Camera-type eye (tissue), 1 donor: Measurements from ENCODE around the gene OR51I2. TPM values are rescaled to one million over a fixed set of nuclear protein-coding genes. Genes with fewer than 3 reads are reported as not detected.

Experiments
- total RNA-seq: library from RNA; depleted of rRNA; stranded (reverse); fragments of >200 nt; gene quantifications from one replicate; pipeline ENCODE4 v1.2.3, GENCODE V29; 2014

OR51I2 gene
- not detected for total RNA-seq

GRCh38 chr11:5449023-5449422 lies at the start of gene OR51I2:
OR51I2 (plus strand) TSS chr11:5449323; CDS start chr11:5453489, 4,166 bp downstream.

GRCh38 chr11:5421811-5422210 lies 27.3 kb upstream of the OR51I2 start, which contains the start of gene OR51Q1:
OR51Q1 (plus strand) TSS chr11:5422111; CDS start chr11:5422201, 90 bp downstream.

GRCh38 chr11:5441414-5441813 lies 7.7 kb upstream of the OR51I2 start, which contains the start of gene OR51I1:
OR51I1 (minus strand) TSS chr11:5441514; CDS start chr11:5441514, 0 bp downstream.

GRCh38 chr11:5488385-5488784 lies 39.3 kb downstream of the OR51I2 start, which contains the start of gene OR52D1:
OR52D1 (plus strand) TSS chr11:5488685; CDS start chr11:5488707, 22 bp downstream.

Other genes starting within 250 kb of the OR51I2 start
- gene OR51V1, start 248.6 kb upstream of the OR51I2 start, total RNA-seq = not detected
- 165 TPM for gene HBB, start 222.3 kb upstream of the OR51I2 start, total RNA-seq
- gene HBD, start 214.8 kb upstream of the OR51I2 start, total RNA-seq = not detected
- gene HBG1, start 199.5 kb upstream of the OR51I2 start, total RNA-seq = 6.3 TPM
- gene HBG2, start 194.5 kb upstream of the OR51I2 start, total RNA-seq = 1,428 TPM
- 1.5 TPM for gene HBE1, start 179.4 kb upstream of the OR51I2 start, total RNA-seq
- gene OR51B4, start 147.4 kb upstream of the OR51I2 start, total RNA-seq = not detected
- gene OR51B2, start 125.0 kb upstream of the OR51I2 start, total RNA-seq = 0.44 TPM
- gene OR51B5, start 105.8 kb upstream of the OR51I2 start, total RNA-seq = 0.99 TPM
- gene OR51B6, start 97.8 kb upstream of the OR51I2 start, total RNA-seq = not detected
- not detected for gene OR51M1, start 65.5 kb upstream of the OR51I2 start, total RNA-seq
- not detected for gene OR51Q1, start 27.2 kb upstream of the OR51I2 start, total RNA-seq
- gene OR51I1, start 7.8 kb upstream of the OR51I2 start, total RNA-seq = not detected
- not detected for gene OR52D1, start 39.4 kb downstream of the OR51I2 start, total RNA-seq
- 0.88 TPM for gene UBQLN3, start 60.6 kb downstream of the OR51I2 start, total RNA-seq
- 1.2 TPM for gene UBQLNL, start 67.4 kb downstream of the OR51I2 start, total RNA-seq
- 0.66 TPM for gene OR52H1, start 99.2 kb downstream of the OR51I2 start, total RNA-seq
- not detected for gene OR52B6, start 131.6 kb downstream of the OR51I2 start, total RNA-seq
- 5.8 TPM for gene TRIM6, start 147.3 kb downstream of the OR51I2 start, total RNA-seq
- gene TRIM34, start 175.7 kb downstream of the OR51I2 start, total RNA-seq = 5.4 TPM
- 23.4 TPM for gene TRIM5, start 235.8 kb downstream of the OR51I2 start, total RNA-seq
- gene TRIM22, start 240.5 kb downstream of the OR51I2 start, total RNA-seq = 36.4 TPM